ENCODE measurements around the gene DLL1.
A peak's percentile ranks its signal among the peaks of the same experiment; 100 is the strongest.
"Not testable (repeated sequence)": the region's sequence is repeated elsewhere in the genome, so short reads cannot be mapped to it uniquely, and the experiment has no call there.

The DLL1 gene

GRCh38 chr6:170290296-170291128 lies at the start of gene DLL1:
TSS of gene DLL1 (minus strand) at chr6:170291078. CDS start at chr6:170290139, 939 bp downstream.
- TF ChIP-seq CTCF (IDR thresholded peaks at IDR 0.05; ENCODE audit: extremely low read depth, missing control alignments): no peak
- DNase-seq (ENCODE audit: low spot score): peak; percentile 67

DNA sequence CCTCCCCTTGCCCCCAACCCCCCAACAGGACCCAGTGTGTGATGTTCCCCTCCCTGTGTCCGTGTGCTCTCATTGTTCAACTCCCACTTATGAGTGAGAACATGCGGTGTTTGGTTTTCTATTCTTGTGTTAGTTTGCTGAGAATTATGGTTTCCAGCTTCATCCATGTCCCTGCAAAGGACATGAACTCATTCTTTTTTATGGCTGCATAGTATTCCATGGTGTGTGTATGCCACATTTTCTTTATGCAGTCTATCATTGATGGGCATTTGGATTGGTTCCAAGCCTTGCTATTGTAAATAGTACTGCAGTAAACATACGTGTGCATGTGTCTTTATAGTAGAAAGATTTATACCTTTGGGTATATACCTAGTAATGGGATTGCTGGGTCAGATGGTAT lies 44.3 kb upstream of the DLL1 start:
- DNase-seq (ENCODE audit: low spot score): not testable (repeated sequence)

- TF ChIP-seq CTCF (IDR thresholded peaks at IDR 0.05; ENCODE audit: extremely low read depth, missing control alignments): no peak
These were observed 38.4 kb upstream of the DLL1 start for GRCh38 chr6:170329321-170329720.

GRCh38 chr6:170317718-170318117 lies 26.8 kb upstream of the DLL1 start:
- TF ChIP-seq CTCF (IDR thresholded peaks at IDR 0.05; ENCODE audit: extremely low read depth, missing control alignments): no peak

More at GRCh38 chr6:170329321-170329720, 38.4 kb upstream of the DLL1 start:
- DNase-seq (ENCODE audit: low spot score): no peak

GRCh38 chr6:170317076-170317475 lies 26.2 kb upstream of the DLL1 start:
- no peak for TF ChIP-seq CTCF (IDR thresholded peaks at IDR 0.05; ENCODE audit: extremely low read depth, missing control alignments)
- DNase-seq (ENCODE audit: low spot score): no peak

More at GRCh38 chr6:170317718-170318117, 26.8 kb upstream of the DLL1 start:
- no peak for DNase-seq (ENCODE audit: low spot score)

- no peak for TF ChIP-seq CTCF (IDR thresholded peaks at IDR 0.05; ENCODE audit: extremely low read depth, missing control alignments)
These were observed 25.2 kb upstream of the DLL1 start for GRCh38 chr6:170316071-170316470.

GRCh38 chr6:170314983-170315382 lies 24.1 kb upstream of the DLL1 start:
- TF ChIP-seq CTCF (IDR thresholded peaks at IDR 0.05; ENCODE audit: extremely low read depth, missing control alignments): no peak
- DNase-seq (ENCODE audit: low spot score): no peak

More at GRCh38 chr6:170316071-170316470, 25.2 kb upstream of the DLL1 start:
- no peak for DNase-seq (ENCODE audit: low spot score)
